ENCODE data around the gene S100A13. TPM values are rescaled to one million over a fixed set of nuclear protein-coding genes. Genes with fewer than 3 reads are reported as not detected.

Gene S100A13
- total RNA-seq, 4 donors from 2014 or later: 113 to 237 (median 159) TPM

- in situ Hi-C loops (cut with MboI; ENCODE audit: low sequenced_read_pairs in 4 of 4): no loop called here
- Histone ChIP-seq H3K27ac (peak within 1 kb of the TSS; percentile 95 to 100 (median 100)), H3K36me3 (peaks cover 0 to 15% of the 10 kb centered on the region in 2 donors), H3K27me3 (no peaks in the 10 kb centered on the region), H3K9me3 (no peaks in the 10 kb centered on the region), H3K4me1 (peaks cover 42 to 56% of the 10 kb centered on the region in 2 donors), H3K4me3 (peak within 1 kb of the TSS; percentile 62 to 76 (median 64))
- intact Hi-C loops (cut with DNase I; ENCODE audit: low total_unique reads): loop anchor here (1.0 kb wide), 1 partner anchor 43 kb away; no protein-coding TSS in a partner anchor
- TF ChIP-seq CTCF (IDR thresholded peaks at IDR 0.05 in 4 of 5, conservative IDR thresholded peaks at IDR 0.05 in 1 of 5) (peak in 3 of 5 experiments; percentile 20 to 59 (median 45)), POLR2A (IDR thresholded peaks at IDR 0.05) (peak; percentile 38 to 67)
- ATAC-seq: peak; percentile 48 to 58
- DNase-seq: peak; percentile 85 to 94
These were observed 666 bp upstream of the S100A13 start, which contains the start of gene S100A1 for GRCh38 chr1:153627715-153628626. Gene S100A1 (plus strand): TSS chr1:153628434. CDS start chr1:153630522, 2,088 bp downstream.

GRCh38 chr1:153626477-153626903 lies 815 bp downstream of the S100A13 start:
- DNase-seq (no peak), ATAC-seq (no peak)
- intact Hi-C loops (cut with DNase I; ENCODE audit: low total_unique reads) (no loop called here), in situ Hi-C loops (cut with MboI; ENCODE audit: low sequenced_read_pairs in 4 of 4) (no loop called here)
- peaks cover 36 to 50% of the 10 kb centered on the region in 2 donors for H3K4me1 ChIP-seq
- H3K9me3 ChIP-seq: no peaks in the 10 kb centered on the region
- peak overlapping the region; percentile 95 to 100 (median 100) for H3K27ac ChIP-seq
- peak overlapping the region; percentile 62 to 76 (median 64) for H3K4me3 ChIP-seq
- H3K36me3 ChIP-seq: peaks cover 0 to 22% of the 10 kb centered on the region in 2 donors
- TF ChIP-seq POLR2A (IDR thresholded peaks at IDR 0.05) (no peak), CTCF (IDR thresholded peaks at IDR 0.05 in 4 of 5, conservative IDR thresholded peaks at IDR 0.05 in 1 of 5) (no peak)
- H3K27me3 ChIP-seq: no peaks in the 10 kb centered on the region

- DNase-seq: no peak
- no peak for TF ChIP-seq POLR2A (IDR thresholded peaks at IDR 0.05)
- no peak for TF ChIP-seq CTCF (IDR thresholded peaks at IDR 0.05 in 4 of 5, conservative IDR thresholded peaks at IDR 0.05 in 1 of 5)
- Histone ChIP-seq H3K9me3 (no peaks in the 10 kb centered on the region), H3K27ac (peak overlapping the region in 1 of 4 donors; percentile 99), H3K4me3 (peak overlapping the region in 1 of 4 donors; percentile 65), H3K36me3 (peaks cover 0 to 22% of the 10 kb centered on the region in 2 donors), H3K27me3 (no peaks in the 10 kb centered on the region), H3K4me1 (peaks cover 36 to 38% of the 10 kb centered on the region in 2 donors)
- ATAC-seq: no peak
- intact Hi-C loops (cut with DNase I; ENCODE audit: low total_unique reads) (no loop called here), in situ Hi-C loops (cut with MboI; ENCODE audit: low sequenced_read_pairs in 4 of 4) (no loop called here)
These were observed 2.2 kb downstream of the S100A13 start for GRCh38 chr1:153624965-153625611.

- in situ Hi-C loops (cut with MboI; ENCODE audit: low sequenced_read_pairs in 4 of 4): no loop called here
- DNase-seq (no peak), ATAC-seq (no peak)
These were observed 4.2 kb downstream of the S100A13 start for GRCh38 chr1:153623101-153623500.

More at GRCh38 chr1:153623101-153623500, 4.2 kb downstream of the S100A13 start:
- Histone ChIP-seq H3K27me3 (no peaks in the 10 kb centered on the region), H3K9me3 (no peaks in the 10 kb centered on the region), H3K36me3 (peaks cover 0 to 31% of the 10 kb centered on the region in 2 donors), H3K4me3 (no peak overlapping the region), H3K27ac (no peak overlapping the region), H3K4me1 (peaks cover 22 to 24% of the 10 kb centered on the region in 2 donors)
- no peak for TF ChIP-seq CTCF (IDR thresholded peaks at IDR 0.05 in 4 of 5, conservative IDR thresholded peaks at IDR 0.05 in 1 of 5)
- no peak for TF ChIP-seq POLR2A (IDR thresholded peaks at IDR 0.05)
- intact Hi-C loops (cut with DNase I; ENCODE audit: low total_unique reads): no loop called here
